Brain microvascular endothelial cell (primary cell): ENCODE results near the gene ANKS3.

Experiments
- DNase-seq: peaks from one replicate; pipeline ENCODE4 v3.0.0-alpha.2; 2020
- H3K27ac ChIP-seq: fragments of 250-450 bp; sonication (Bioruptor Pico); 2 replicates; pipeline ENCODE4 v1.5.1; 2020; ENCODE audit warnings: mild to moderate bottlenecking, moderate library complexity
- H3K27me3 ChIP-seq: fragments of 250-450 bp; sonication (Bioruptor Pico); replicated peaks from 2 replicates; pipeline ENCODE4 v1.5.1; 2020; ENCODE audit warnings: mild to moderate bottlenecking
- H3K36me3 ChIP-seq: fragments of 250-450 bp; sonication (Bioruptor Pico); replicated peaks from 2 replicates; pipeline ENCODE4 v1.5.1; 2020; ENCODE audit warnings: mild to moderate bottlenecking
- H3K4me3 ChIP-seq: 2 replicates; pipeline ENCODE4 v1.5.1; 2011; ENCODE audit warnings: low read depth, mild to moderate bottlenecking, control low read depth, low read length, moderate library complexity
- in situ Hi-C: cut with HindIII; loops from 2 replicates; pipeline ENCODE4 v1.10.0; 2017; ENCODE audit warnings: low sequenced_read_pairs, low pct_ligation_motif_present
- TF ChIP-seq, protein P1 (sequence below): IDR thresholded peaks from 2 replicates; pipeline ENCODE4 v1.5.1; 2011; ENCODE audit warnings: low read depth, mild to moderate bottlenecking, moderate library complexity, low read length, control low read depth, inconsistent platforms; ENCODE audit errors: missing control alignments

Gene ANKS3

DNA sequence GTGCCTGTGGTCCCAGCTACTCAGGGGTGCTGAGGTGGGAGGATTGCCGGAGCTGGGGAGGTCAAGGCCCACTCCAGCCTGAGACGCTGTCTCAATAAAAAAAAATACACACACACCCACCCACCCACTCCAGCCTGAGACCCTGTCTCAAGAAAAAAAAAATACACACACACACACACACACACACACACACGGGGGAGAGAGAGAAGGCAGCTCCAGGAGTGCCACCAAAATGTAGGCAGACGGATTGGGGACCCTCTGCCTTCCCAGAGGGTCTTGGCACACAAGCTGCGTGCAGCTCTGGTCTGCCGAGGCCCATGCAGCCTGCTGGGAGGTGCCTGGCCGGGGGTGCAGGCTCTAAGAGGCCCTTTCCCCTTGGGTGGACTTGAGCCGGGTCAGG is 46.7 kb downstream of the ANKS3 start:
- no peak overlapping the region for H3K27ac ChIP-seq
- no peak for DNase-seq
- TF ChIP-seq, protein P1, sequence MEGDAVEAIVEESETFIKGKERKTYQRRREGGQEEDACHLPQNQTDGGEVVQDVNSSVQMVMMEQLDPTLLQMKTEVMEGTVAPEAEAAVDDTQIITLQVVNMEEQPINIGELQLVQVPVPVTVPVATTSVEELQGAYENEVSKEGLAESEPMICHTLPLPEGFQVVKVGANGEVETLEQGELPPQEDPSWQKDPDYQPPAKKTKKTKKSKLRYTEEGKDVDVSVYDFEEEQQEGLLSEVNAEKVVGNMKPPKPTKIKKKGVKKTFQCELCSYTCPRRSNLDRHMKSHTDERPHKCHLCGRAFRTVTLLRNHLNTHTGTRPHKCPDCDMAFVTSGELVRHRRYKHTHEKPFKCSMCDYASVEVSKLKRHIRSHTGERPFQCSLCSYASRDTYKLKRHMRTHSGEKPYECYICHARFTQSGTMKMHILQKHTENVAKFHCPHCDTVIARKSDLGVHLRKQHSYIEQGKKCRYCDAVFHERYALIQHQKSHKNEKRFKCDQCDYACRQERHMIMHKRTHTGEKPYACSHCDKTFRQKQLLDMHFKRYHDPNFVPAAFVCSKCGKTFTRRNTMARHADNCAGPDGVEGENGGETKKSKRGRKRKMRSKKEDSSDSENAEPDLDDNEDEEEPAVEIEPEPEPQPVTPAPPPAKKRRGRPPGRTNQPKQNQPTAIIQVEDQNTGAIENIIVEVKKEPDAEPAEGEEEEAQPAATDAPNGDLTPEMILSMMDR: no peak
- H3K4me3 ChIP-seq: no peak overlapping the region
- in situ Hi-C loops: no loop called here
- H3K36me3 ChIP-seq: peaks cover 50% of the 10 kb centered on the region
- no peaks in the 10 kb centered on the region for H3K27me3 ChIP-seq

DNA sequence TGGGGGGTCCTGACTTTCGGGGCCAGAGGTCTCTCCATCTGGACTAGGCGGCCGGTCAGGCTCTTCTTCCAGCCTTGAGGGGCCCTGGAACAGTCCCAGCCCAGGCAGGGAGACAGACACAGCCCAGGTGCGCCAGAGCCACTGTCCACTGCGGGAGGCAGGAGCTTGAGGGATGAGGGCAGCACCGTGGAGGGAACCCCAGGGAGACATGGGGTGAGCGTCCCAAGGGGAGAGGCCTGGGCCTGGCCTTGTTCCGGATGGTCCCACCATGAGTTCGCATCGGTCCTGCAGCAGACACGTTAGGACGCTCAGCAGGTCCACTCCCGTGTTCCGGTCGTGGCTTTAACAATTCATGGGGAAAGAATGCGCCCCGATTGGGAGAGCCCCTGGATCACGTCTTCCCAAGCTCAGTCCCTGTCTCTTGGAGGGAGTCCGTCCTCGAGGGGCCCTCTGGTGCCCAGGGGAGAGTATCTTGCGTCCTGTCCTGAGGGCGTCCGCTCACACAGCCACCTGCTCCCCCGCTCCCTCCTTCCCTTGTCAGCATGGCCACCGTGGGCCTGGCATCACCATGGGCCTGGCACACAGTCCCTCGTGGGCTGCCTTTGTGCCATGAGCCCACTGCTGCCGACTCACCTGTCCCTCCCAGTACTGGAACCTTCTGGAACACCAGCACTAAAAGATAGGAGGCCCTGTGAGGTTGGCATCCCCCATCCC is 47.4 kb downstream of the ANKS3 start:
- Histone ChIP-seq H3K4me3 (no peak overlapping the region), H3K36me3 (peaks cover 58% of the 10 kb centered on the region), H3K27ac (no peak overlapping the region), H3K27me3 (no peaks in the 10 kb centered on the region)
- DNase-seq: no peak
- in situ Hi-C loops: no loop called here
- TF ChIP-seq, protein P1: no peak

DNA sequence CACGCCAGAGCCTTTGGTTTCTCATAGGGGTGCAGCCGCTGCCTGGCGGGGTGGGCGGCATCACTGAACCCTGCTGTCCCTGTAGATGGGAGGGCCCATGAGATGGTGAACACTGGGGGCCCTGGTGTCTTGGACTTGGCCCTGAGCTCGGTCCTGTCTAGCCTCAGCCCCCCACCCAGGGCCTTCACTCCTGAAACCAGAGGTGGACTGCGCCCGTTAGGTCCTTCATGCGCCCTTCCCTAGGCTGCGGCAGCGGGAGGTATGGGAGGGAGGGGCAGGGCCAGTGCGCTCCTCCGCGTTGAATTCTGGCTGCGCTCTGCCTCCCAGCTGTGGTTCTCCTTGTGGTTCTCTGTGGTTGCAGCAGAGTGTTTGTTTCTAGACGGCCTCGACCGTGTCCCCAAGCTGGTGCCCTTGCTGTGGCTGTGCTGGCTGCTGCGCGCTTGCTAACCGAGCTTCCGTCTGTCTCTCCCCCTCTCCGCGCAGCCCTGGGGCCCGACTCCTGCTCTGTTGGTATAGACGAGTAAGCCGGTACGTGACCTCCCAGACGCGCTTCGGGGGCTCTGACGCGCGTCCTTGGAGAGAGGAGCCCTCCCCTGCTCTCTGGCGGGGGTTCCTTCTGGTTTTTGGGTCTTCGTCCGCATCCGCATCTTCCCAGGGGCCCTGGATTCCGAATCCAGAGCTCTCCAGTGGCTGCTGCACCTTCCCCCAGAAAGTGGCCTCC is 48.1 kb downstream of the ANKS3 start:
- Histone ChIP-seq H3K4me3 (no peak overlapping the region), H3K27ac (no peak overlapping the region), H3K36me3 (peaks cover 60% of the 10 kb centered on the region), H3K27me3 (no peaks in the 10 kb centered on the region)
- in situ Hi-C loops: no loop called here
- no peak for DNase-seq
- TF ChIP-seq, protein P1: no peak

GRCh38 chr16:4685292-4685691 is 48.8 kb downstream of the ANKS3 start:
- no peak overlapping the region for H3K27ac ChIP-seq
- in situ Hi-C loops: no loop called here
- DNase-seq: no peak
- H3K27me3 ChIP-seq: no peaks in the 10 kb centered on the region
- peaks cover 60% of the 10 kb centered on the region for H3K36me3 ChIP-seq
- H3K4me3 ChIP-seq: no peak overlapping the region
- TF ChIP-seq, protein P1: no peak

- TF ChIP-seq, protein P1: no peak
- Histone ChIP-seq H3K27ac (no peak overlapping the region), H3K4me3 (no peak overlapping the region), H3K27me3 (no peaks in the 10 kb centered on the region), H3K36me3 (peaks cover 60% of the 10 kb centered on the region)
- in situ Hi-C loops: no loop called here
- DNase-seq: no peak
Observed at GRCh38 chr16:4684763-4685162, 49.3 kb downstream of the ANKS3 start.
